ENCODE measurements around the gene CAMK4. TPM values are rescaled to one million over a fixed set of nuclear protein-coding genes. Genes with fewer than 3 reads are reported as not detected.

The CAMK4 gene
- total and polyA plus RNA-seq, 4 donors = 0.08 to 0.90 (median 0.62) TPM; not detected in 1

DNA sequence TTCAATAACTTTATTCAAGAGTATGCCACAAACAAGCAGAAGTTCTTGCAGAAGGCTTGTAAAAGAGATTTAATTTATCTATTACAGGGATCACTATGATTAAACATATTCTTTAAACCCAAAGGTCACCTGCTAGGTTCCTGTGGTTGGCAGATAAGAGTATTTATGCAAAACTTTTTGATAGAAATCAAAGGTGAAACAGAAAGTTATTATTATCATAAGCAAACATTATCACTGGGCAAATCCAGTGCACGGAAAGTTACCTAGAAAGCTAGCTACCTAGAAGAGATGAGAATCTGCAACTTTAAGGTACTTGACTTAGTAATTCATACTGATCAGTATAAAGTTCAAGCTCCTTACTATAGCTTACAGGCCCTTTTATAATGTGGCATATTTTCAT lies 284.9 kb downstream of the CAMK4 start:
- peaks cover 2 to 3% of the 10 kb centered on the region in 2 donors for H3K4me1 ChIP-seq (ENCODE audit: control insufficient read depth in 1 of 2, insufficient read depth in 2 of 2, low read length in 2 of 2)
- whole genome bisulfite sequencing, 2 donors = 70 to 74% methylated on average over 1 of the region's 1 CpG
- H3K27me3 ChIP-seq (ENCODE audit: control insufficient read depth in 1 of 2, insufficient read depth in 2 of 2, low read length in 1 of 2) = no peaks in the 10 kb centered on the region
- DNase-seq (no peak), ATAC-seq (ENCODE audit: low FRiP score) (no peak)
- no peak overlapping the region for H3K4me3 ChIP-seq (ENCODE audit: low read length in 2 of 2)
- H3K27ac ChIP-seq (ENCODE audit: low read depth in 1 of 2, low read length in 2 of 2) = no peak overlapping the region
- H3K36me3 ChIP-seq (ENCODE audit: control insufficient read depth in 1 of 2, insufficient read depth in 2 of 2, low read length in 1 of 2) = no peaks in the 10 kb centered on the region
- no peaks in the 10 kb centered on the region for H3K9me3 ChIP-seq (ENCODE audit: control insufficient read depth, low read length)
- intact Hi-C loops (cut with DNase I) = no loop called here

GRCh38 chr5:111511174-111511830 lies 287.1 kb downstream of the CAMK4 start:
- no peaks in the 10 kb centered on the region for H3K27me3 ChIP-seq (ENCODE audit: control insufficient read depth in 1 of 2, insufficient read depth in 2 of 2, low read length in 1 of 2)
- H3K27ac ChIP-seq (ENCODE audit: low read depth in 1 of 2, low read length in 2 of 2) = peak overlapping the region in 1 of 2 donors; percentile 46
- intact Hi-C loops (cut with DNase I) = no loop called here
- H3K9me3 ChIP-seq (ENCODE audit: control insufficient read depth, low read length) = no peaks in the 10 kb centered on the region
- DNase-seq = no peak
- 0 to 3% methylated on average over 2 of the region's 2 CpGs for WGBS, 2 donors
- H3K36me3 ChIP-seq (ENCODE audit: control insufficient read depth in 1 of 2, insufficient read depth in 2 of 2, low read length in 1 of 2) = no peaks in the 10 kb centered on the region
- H3K4me1 ChIP-seq (ENCODE audit: control insufficient read depth in 1 of 2, insufficient read depth in 2 of 2, low read length in 2 of 2) = peaks cover 2 to 3% of the 10 kb centered on the region in 2 donors
- peak overlapping the region; percentile 39 to 62 for H3K4me3 ChIP-seq (ENCODE audit: low read length in 2 of 2)
- ATAC-seq (ENCODE audit: low FRiP score) = no peak

DNA sequence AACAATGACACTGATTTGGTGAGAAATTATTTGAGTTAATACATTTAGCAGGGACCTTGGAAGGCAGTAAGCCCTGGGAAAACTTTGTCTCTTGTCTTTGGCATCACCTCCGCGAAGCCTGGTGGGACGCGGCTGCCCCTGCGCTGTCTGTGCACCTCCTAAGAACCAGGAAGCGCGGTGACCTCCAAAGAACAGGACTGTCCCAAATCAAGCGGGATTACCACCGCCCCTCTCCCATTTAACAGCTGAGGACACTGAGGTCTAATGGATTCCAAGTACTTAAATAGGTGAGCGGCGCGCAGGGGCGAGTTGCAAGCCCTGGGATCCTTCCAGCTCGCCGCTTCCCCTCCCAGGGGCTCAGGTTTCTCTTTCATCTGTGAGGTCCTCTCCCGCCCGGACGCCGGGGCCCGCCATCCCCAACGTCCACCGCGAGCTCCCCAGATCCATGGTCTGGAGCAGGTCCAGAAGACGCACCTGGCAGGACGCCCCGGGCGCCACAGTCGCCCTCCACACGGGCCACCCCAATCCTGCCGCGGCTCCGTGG lies 287.7 kb downstream of the CAMK4 start:
- ATAC-seq (ENCODE audit: low FRiP score) (peak; percentile 45), DNase-seq (no peak)
- Histone ChIP-seq H3K36me3 (ENCODE audit: control insufficient read depth in 1 of 2, insufficient read depth in 2 of 2, low read length in 1 of 2) (no peaks in the 10 kb centered on the region), H3K9me3 (ENCODE audit: control insufficient read depth, low read length) (no peaks in the 10 kb centered on the region), H3K27me3 (ENCODE audit: control insufficient read depth in 1 of 2, insufficient read depth in 2 of 2, low read length in 1 of 2) (no peaks in the 10 kb centered on the region), H3K4me3 (ENCODE audit: low read length in 2 of 2) (peak overlapping the region; percentile 39 to 62), H3K4me1 (ENCODE audit: control insufficient read depth in 1 of 2, insufficient read depth in 2 of 2, low read length in 2 of 2) (peaks cover 2 to 3% of the 10 kb centered on the region in 2 donors), H3K27ac (ENCODE audit: low read depth in 1 of 2, low read length in 2 of 2) (peak overlapping the region in 1 of 2 donors; percentile 46)
- 0 to 1% methylated on average over 28 to 32 of the region's 32 CpGs for WGBS, 2 donors
- intact Hi-C loops (cut with DNase I) = no loop called here

DNA sequence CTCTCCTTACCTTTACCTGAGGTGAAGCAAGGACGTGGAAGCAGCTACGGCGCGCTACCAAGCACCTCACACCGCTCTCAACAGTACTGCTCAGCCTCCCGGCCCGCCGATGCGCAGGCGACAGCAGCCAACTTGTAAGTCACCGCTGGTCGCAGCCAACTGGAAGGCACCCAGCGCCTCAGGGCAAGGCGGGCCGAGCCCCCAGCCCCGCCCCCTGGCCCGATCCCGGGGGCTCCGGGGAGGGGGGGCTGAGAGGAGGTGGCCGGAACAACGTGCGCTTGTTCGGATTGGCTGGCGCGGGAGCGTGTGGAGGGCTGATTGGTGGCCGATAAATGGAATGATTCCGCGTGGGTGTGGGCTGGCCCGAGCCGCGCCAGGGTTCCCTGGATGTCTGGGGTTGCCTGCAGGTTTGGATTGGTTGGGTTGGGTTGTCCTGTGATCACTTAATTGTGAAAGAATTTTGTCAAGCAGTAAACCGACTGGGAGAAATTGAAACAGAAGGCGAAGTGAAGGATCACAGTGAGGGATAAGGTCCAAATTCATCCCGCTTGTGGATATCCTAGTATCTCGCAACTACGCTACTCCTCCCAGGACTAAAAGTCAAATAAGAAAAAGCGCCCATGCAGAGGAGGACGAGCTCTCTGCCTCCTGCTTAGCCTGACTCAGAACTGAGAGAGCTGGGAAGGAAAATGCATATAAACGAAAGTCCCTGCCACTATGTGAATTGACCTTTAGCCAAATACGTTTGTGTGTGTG lies 288.4 kb downstream of the CAMK4 start, which contains the start of gene STARD4:
Gene STARD4, minus strand, starts transcription at position 161 of the 756 bp plus-strand sequence. CDS start 5,102 bp downstream, outside the sequence.
- ATAC-seq (ENCODE audit: low FRiP score) = peak; percentile 99
- 1% methylated on average over 41 of the region's 41 CpGs for WGBS, 2 donors
- Histone ChIP-seq H3K4me3 (ENCODE audit: low read length in 2 of 2) (peak within 1 kb of the TSS; percentile 39 to 62), H3K27me3 (ENCODE audit: control insufficient read depth in 1 of 2, insufficient read depth in 2 of 2, low read length in 1 of 2) (no peaks in the 10 kb centered on the region), H3K36me3 (ENCODE audit: control insufficient read depth in 1 of 2, insufficient read depth in 2 of 2, low read length in 1 of 2) (no peaks in the 10 kb centered on the region), H3K4me1 (ENCODE audit: control insufficient read depth in 1 of 2, insufficient read depth in 2 of 2, low read length in 2 of 2) (peaks cover 0 to 3% of the 10 kb centered on the region in 2 donors), H3K9me3 (ENCODE audit: control insufficient read depth, low read length) (no peaks in the 10 kb centered on the region), H3K27ac (ENCODE audit: low read depth in 1 of 2, low read length in 2 of 2) (peak within 1 kb of the TSS in 1 of 2 donors; percentile 49)
- intact Hi-C loops (cut with DNase I) = no loop called here
- peak; percentile 96 to 98 for DNase-seq

DNA sequence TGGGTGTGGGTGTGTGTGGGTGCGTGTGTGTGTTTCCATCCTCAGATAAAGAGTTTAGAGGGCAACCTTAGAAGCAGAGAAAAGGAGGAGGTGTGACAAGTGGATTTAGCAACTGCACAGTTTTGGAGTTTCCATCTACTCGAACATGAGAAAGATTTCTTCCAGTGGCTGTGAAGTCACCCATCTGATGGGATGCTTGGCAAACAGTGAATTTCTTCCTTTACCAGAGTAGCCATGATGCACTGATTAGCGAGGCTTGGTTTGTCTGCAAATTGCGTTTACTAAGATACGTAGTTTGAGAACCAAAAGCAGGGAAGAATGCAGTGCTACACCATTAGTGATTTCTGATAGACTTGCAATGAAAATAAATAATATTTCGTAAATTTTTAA lies 288.9 kb downstream of the CAMK4 start:
- Histone ChIP-seq H3K27ac (ENCODE audit: low read depth in 1 of 2, low read length in 2 of 2) (peak overlapping the region in 1 of 2 donors; percentile 49), H3K9me3 (ENCODE audit: control insufficient read depth, low read length) (no peaks in the 10 kb centered on the region), H3K27me3 (ENCODE audit: control insufficient read depth in 1 of 2, insufficient read depth in 2 of 2, low read length in 1 of 2) (no peaks in the 10 kb centered on the region), H3K4me1 (ENCODE audit: control insufficient read depth in 1 of 2, insufficient read depth in 2 of 2, low read length in 2 of 2) (peaks cover 0 to 3% of the 10 kb centered on the region in 2 donors), H3K4me3 (ENCODE audit: low read length in 2 of 2) (peak overlapping the region; percentile 39 to 48), H3K36me3 (ENCODE audit: control insufficient read depth in 1 of 2, insufficient read depth in 2 of 2, low read length in 1 of 2) (no peaks in the 10 kb centered on the region)
- ATAC-seq (ENCODE audit: low FRiP score) (no peak), DNase-seq (no peak)
- 6 to 7% methylated on average over 6 of the region's 6 CpGs for WGBS, 2 donors
- intact Hi-C loops (cut with DNase I) = no loop called here

- intact Hi-C loops (cut with DNase I) = no loop called here
- ATAC-seq (ENCODE audit: low FRiP score) (no peak), DNase-seq (no peak)
- Histone ChIP-seq H3K4me1 (ENCODE audit: control insufficient read depth in 1 of 2, insufficient read depth in 2 of 2, low read length in 2 of 2) (peaks cover 0 to 3% of the 10 kb centered on the region in 2 donors), H3K36me3 (ENCODE audit: control insufficient read depth in 1 of 2, insufficient read depth in 2 of 2, low read length in 1 of 2) (no peaks in the 10 kb centered on the region), H3K27me3 (ENCODE audit: control insufficient read depth in 1 of 2, insufficient read depth in 2 of 2, low read length in 1 of 2) (no peaks in the 10 kb centered on the region), H3K27ac (ENCODE audit: low read depth in 1 of 2, low read length in 2 of 2) (no peak overlapping the region), H3K9me3 (ENCODE audit: control insufficient read depth, low read length) (no peaks in the 10 kb centered on the region), H3K4me3 (ENCODE audit: low read length in 2 of 2) (no peak overlapping the region)
- WGBS, 2 donors = 10 to 21% methylated on average over 3 of the region's 3 CpGs
Observed at GRCh38 chr5:111514087-111514486, 289.9 kb downstream of the CAMK4 start.

GRCh38 chr5:111517853-111518501 lies 293.8 kb downstream of the CAMK4 start:
- H3K9me3 ChIP-seq (ENCODE audit: control insufficient read depth, low read length) = no peaks in the 10 kb centered on the region
- H3K4me3 ChIP-seq (ENCODE audit: low read length in 2 of 2) = no peak overlapping the region
- intact Hi-C loops (cut with DNase I) = no loop called here
- ATAC-seq (ENCODE audit: low FRiP score) (no peak), DNase-seq (no peak)
- no peaks in the 10 kb centered on the region for H3K36me3 ChIP-seq (ENCODE audit: control insufficient read depth in 1 of 2, insufficient read depth in 2 of 2, low read length in 1 of 2)
- H3K27me3 ChIP-seq (ENCODE audit: control insufficient read depth in 1 of 2, insufficient read depth in 2 of 2, low read length in 1 of 2) = no peaks in the 10 kb centered on the region
- H3K27ac ChIP-seq (ENCODE audit: low read depth in 1 of 2, low read length in 2 of 2) = no peak overlapping the region
- no peaks in the 10 kb centered on the region for H3K4me1 ChIP-seq (ENCODE audit: control insufficient read depth in 1 of 2, insufficient read depth in 2 of 2, low read length in 2 of 2)
- 97 to 99% methylated on average over 5 of the region's 5 CpGs for WGBS, 2 donors

DNA sequence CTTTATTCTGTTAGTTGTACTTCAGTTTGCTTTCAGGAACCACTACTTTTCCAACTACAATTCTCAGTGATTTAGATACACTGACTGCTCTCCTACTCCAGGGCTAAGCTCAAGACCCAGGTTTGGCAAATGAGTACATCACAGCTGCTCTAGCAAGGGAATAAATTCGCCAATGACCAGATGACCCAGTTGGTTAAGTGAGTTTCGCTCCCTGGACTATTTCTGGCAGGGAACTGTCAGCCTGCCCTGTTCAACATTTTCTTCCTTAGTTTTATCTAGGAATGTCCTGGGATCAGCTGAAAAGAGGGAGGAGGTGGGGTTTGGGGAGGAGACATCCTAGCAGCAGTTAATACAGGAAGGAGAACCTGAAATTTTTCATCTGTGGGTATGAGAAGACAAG lies 294.6 kb downstream of the CAMK4 start:
- Histone ChIP-seq H3K4me1 (ENCODE audit: control insufficient read depth in 1 of 2, insufficient read depth in 2 of 2, low read length in 2 of 2) (no peaks in the 10 kb centered on the region), H3K27ac (ENCODE audit: low read depth in 1 of 2, low read length in 2 of 2) (no peak overlapping the region), H3K27me3 (ENCODE audit: control insufficient read depth in 1 of 2, insufficient read depth in 2 of 2, low read length in 1 of 2) (no peaks in the 10 kb centered on the region), H3K36me3 (ENCODE audit: control insufficient read depth in 1 of 2, insufficient read depth in 2 of 2, low read length in 1 of 2) (no peaks in the 10 kb centered on the region), H3K9me3 (ENCODE audit: control insufficient read depth, low read length) (no peaks in the 10 kb centered on the region), H3K4me3 (ENCODE audit: low read length in 2 of 2) (no peak overlapping the region)
- DNase-seq = no peak
- ATAC-seq (ENCODE audit: low FRiP score) = no peak
- 69 to 74% methylated on average over 2 of the region's 2 CpGs for WGBS, 2 donors
- intact Hi-C loops (cut with DNase I) = no loop called here

Data from aorta (tissue), 5 donors.